ENCODE data around the gene TYW1B.
"Not testable (repeated sequence)": the region's sequence is repeated elsewhere in the genome, so short reads cannot be mapped to it uniquely, and the experiment has no call there.

DNA sequence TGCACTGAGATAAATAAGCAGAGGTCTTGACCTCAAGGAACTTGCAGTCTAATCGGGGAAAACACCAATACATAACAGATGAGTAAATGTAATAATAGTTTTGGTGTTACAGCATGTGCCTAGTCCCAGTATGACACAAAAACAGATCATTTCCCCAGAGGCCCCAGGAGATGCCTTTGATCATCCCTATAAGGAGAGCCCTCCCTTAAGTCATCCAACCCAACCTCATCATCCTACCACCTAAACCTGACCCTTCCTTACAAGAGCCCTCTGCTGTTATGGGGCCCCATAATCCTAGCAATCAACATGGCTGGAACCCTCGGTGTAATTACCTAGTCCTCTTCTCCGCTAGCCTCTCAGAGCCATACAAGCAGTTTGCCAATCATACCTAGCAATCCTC, 116.1 kb downstream of the TYW1B start:
- TF ChIP-seq, protein P1, sequence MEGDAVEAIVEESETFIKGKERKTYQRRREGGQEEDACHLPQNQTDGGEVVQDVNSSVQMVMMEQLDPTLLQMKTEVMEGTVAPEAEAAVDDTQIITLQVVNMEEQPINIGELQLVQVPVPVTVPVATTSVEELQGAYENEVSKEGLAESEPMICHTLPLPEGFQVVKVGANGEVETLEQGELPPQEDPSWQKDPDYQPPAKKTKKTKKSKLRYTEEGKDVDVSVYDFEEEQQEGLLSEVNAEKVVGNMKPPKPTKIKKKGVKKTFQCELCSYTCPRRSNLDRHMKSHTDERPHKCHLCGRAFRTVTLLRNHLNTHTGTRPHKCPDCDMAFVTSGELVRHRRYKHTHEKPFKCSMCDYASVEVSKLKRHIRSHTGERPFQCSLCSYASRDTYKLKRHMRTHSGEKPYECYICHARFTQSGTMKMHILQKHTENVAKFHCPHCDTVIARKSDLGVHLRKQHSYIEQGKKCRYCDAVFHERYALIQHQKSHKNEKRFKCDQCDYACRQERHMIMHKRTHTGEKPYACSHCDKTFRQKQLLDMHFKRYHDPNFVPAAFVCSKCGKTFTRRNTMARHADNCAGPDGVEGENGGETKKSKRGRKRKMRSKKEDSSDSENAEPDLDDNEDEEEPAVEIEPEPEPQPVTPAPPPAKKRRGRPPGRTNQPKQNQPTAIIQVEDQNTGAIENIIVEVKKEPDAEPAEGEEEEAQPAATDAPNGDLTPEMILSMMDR (IDR thresholded peaks at IDR 0.05), result not testable (repeated sequence)
- TF ChIP-seq POLR2A (IDR thresholded peaks at IDR 0.05), result not testable (repeated sequence)
